Measurements from ENCODE around the gene NOS1AP.

The NOS1AP gene

DNA sequence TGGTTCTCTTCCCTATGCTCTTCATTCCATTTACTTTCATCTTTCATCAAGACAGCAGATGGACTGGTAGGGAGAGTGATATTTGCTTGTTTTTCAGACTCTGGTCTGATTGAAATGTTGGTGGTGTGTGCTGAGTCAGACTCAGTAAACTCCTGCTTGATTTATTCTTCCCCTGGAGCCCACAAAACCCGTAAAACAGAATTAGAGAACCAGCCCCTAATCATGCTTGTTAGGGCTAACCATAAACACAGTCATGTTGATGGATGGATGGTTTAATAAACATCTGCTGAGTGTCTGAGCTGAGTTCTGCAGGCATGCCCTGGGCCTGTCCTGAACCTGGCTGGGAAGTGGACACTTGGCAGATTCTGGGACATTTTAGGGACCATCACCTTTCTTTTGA is 24.8 kb downstream of the NOS1AP start:
- DNase-seq (ENCODE audit: insufficient read length, low spot score) (no peak), FAIRE-seq (no peak)
- TF ChIP-seq POLR2AphosphoS5 (IDR thresholded peaks at IDR 0.05; ENCODE audit: low read depth, low read length) (no peak), SPI1 (IDR thresholded peaks at IDR 0.05; ENCODE audit: low read depth, low read length) (no peak), POLR2A (IDR thresholded peaks at IDR 0.05; ENCODE audit: low read depth, low read length) (no peak), POU2F2 (IDR thresholded peaks at IDR 0.05; ENCODE audit: low read depth, low read length) (no peak)

DNA sequence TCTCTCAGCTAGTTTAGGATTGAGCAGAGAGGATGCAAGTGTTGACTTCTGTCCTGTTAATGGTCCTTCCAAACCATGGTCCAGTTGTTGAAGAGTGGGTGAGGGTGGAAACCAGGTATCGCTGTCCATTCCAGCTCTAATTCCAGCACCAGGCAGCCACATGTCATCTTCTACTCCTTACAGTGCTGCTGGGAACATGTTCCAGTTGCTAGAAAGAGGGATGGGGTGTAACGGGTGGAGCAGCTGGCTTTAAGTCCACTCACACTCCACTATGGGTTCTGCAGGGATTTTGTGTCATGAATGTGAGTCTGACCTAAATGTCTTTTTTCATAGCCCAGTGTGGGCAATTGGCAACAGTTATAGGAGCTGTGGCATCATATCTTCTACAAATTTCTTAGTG is 25.2 kb downstream of the NOS1AP start:
- TF ChIP-seq PAX5 (IDR thresholded peaks at IDR 0.05; ENCODE audit: insufficient read depth, low read length, severe bottlenecking): no peak
- FAIRE-seq (no peak), DNase-seq (ENCODE audit: insufficient read length, low spot score) (no peak)

DNA sequence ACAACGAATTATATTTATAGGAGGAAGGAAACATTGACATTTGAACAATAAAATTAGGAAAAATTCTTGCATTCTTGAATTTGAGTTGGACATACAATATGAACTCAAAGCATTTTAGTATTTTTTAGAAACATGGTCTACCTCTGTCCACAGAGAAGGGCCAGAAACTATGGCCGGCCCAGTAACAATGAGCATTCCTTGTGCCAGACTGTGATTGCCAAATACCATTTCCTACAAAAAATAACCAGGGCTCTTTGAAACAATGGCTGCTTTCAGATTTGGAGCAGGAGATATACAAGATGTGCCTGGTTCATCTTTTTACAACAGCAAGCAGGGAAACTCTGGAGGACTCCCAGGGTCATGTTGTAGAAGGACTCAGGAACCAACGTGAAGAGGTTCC is 38.4 kb downstream of the NOS1AP start:
- no peak for FAIRE-seq
- TF ChIP-seq PAX5 (IDR thresholded peaks at IDR 0.05; ENCODE audit: insufficient read depth, low read length, severe bottlenecking) (no peak), TAF1 (IDR thresholded peaks at IDR 0.05; ENCODE audit: low read depth, low read length) (no peak), POLR2A (IDR thresholded peaks at IDR 0.05; ENCODE audit: low read depth, low read length) (no peak), POU2F2 (IDR thresholded peaks at IDR 0.05; ENCODE audit: low read depth, low read length) (no peak), SPI1 (IDR thresholded peaks at IDR 0.05; ENCODE audit: low read depth, low read length) (no peak), POLR2AphosphoS5 (IDR thresholded peaks at IDR 0.05; ENCODE audit: low read depth, low read length) (no peak)
- no peak for DNase-seq (ENCODE audit: insufficient read length, low spot score)

DNA sequence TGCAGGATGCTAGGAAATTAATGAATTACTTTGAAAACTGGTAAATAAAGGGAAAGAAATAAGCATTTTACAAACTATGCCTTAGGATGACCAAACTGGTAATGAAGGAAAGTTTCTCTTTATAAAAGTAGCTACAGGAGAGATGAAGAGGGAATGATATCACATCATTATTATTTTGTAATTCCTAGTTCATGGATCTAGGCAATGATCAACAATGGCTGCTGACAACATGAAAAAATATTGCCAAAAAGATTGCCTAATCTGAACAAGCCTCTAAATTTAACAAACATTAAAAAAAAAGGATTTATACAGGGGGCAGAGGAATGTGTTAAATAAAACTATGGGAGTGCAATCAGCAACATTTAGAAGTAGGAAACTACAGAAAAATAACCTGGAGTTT is 38.9 kb downstream of the NOS1AP start:
- TF ChIP-seq POU2F2 (IDR thresholded peaks at IDR 0.05; ENCODE audit: low read depth, low read length): no peak
- no peak for TF ChIP-seq SPI1 (IDR thresholded peaks at IDR 0.05; ENCODE audit: low read depth, low read length)
- no peak for TF ChIP-seq PAX5 (IDR thresholded peaks at IDR 0.05; ENCODE audit: insufficient read depth, low read length, severe bottlenecking)
- TF ChIP-seq POLR2AphosphoS5 (IDR thresholded peaks at IDR 0.05; ENCODE audit: low read depth, low read length): no peak
- no peak for TF ChIP-seq POLR2A (IDR thresholded peaks at IDR 0.05; ENCODE audit: low read depth, low read length)
- no peak for TF ChIP-seq TAF1 (IDR thresholded peaks at IDR 0.05; ENCODE audit: low read depth, low read length)
- no peak for FAIRE-seq
- DNase-seq (ENCODE audit: insufficient read length, low spot score): no peak

DNA sequence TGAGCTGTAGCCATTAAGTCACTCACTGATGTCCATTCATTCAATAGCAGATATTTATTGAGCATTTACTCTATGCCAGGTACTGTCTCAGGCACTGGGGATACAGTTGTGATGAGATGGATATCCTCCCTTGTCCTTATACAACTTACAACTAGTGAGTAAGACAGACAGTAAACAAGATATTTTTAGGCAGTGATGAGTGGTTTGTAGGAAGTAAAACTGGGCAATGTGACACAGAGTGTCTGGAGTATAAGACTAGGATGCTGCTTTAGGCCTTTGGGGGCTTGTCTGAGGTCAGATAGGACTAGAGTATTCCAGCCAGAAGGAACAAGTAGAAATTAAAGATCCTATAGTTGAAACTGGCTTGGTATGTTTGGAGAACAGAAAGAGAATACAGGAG is 41.4 kb downstream of the NOS1AP start:
- DNase-seq (ENCODE audit: insufficient read length, low spot score) (no peak), FAIRE-seq (no peak)
- TF ChIP-seq POLR2AphosphoS5 (IDR thresholded peaks at IDR 0.05; ENCODE audit: low read depth, low read length) (no peak), SPI1 (IDR thresholded peaks at IDR 0.05; ENCODE audit: low read depth, low read length) (no peak), PAX5 (IDR thresholded peaks at IDR 0.05; ENCODE audit: insufficient read depth, low read length, severe bottlenecking) (no peak), POLR2A (IDR thresholded peaks at IDR 0.05; ENCODE audit: low read depth, low read length) (no peak), POU2F2 (IDR thresholded peaks at IDR 0.05; ENCODE audit: low read depth, low read length) (no peak), TAF1 (IDR thresholded peaks at IDR 0.05; ENCODE audit: low read depth, low read length) (no peak)

DNA sequence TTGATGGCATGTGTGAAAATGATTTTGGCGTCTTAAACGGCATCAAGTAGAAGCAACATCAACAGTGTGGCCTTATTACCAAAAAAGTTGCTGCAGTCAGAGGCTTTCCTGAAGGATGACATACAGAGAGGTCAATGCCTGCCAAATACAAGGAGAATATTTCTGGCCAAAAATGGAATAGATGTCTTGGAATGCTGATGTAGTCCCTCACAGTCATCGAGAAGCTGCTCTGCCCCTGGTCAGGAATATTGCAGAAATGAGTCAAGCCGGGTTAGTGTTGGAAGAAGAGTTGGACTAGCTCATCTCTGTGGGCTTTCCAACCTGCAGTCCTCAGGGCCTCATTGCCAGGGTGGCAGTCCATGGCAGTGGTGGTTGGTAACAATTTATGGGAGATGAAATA is 42.1 kb downstream of the NOS1AP start:
- TF ChIP-seq POU2F2 (IDR thresholded peaks at IDR 0.05; ENCODE audit: low read depth, low read length): no peak
- no peak for TF ChIP-seq POLR2A (IDR thresholded peaks at IDR 0.05; ENCODE audit: low read depth, low read length)
- no peak for TF ChIP-seq TAF1 (IDR thresholded peaks at IDR 0.05; ENCODE audit: low read depth, low read length)
- TF ChIP-seq SPI1 (IDR thresholded peaks at IDR 0.05; ENCODE audit: low read depth, low read length): no peak
- TF ChIP-seq PAX5 (IDR thresholded peaks at IDR 0.05; ENCODE audit: insufficient read depth, low read length, severe bottlenecking): no peak
- TF ChIP-seq POLR2AphosphoS5 (IDR thresholded peaks at IDR 0.05; ENCODE audit: low read depth, low read length): no peak
- FAIRE-seq (no peak), DNase-seq (ENCODE audit: insufficient read length, low spot score) (no peak)

DNA sequence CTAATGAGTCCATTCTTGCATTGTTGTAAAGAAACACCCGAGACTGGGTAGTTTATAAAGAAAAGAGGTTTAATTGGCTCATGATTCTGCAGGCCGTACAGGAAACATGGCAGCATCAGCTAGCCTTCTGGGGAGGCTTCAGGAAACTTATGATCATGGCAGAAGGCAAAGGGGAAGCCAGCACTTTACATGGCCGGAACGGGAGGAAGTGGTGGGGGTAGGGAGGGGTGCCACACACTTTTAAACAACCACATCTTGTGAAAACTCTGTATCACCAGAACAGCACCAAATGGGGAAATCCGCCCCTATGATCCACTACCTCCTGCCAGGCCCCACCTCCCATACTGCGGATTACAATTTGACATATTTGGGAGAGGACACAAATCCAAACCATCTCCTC is 43.9 kb downstream of the NOS1AP start:
- no peak for FAIRE-seq

DNA sequence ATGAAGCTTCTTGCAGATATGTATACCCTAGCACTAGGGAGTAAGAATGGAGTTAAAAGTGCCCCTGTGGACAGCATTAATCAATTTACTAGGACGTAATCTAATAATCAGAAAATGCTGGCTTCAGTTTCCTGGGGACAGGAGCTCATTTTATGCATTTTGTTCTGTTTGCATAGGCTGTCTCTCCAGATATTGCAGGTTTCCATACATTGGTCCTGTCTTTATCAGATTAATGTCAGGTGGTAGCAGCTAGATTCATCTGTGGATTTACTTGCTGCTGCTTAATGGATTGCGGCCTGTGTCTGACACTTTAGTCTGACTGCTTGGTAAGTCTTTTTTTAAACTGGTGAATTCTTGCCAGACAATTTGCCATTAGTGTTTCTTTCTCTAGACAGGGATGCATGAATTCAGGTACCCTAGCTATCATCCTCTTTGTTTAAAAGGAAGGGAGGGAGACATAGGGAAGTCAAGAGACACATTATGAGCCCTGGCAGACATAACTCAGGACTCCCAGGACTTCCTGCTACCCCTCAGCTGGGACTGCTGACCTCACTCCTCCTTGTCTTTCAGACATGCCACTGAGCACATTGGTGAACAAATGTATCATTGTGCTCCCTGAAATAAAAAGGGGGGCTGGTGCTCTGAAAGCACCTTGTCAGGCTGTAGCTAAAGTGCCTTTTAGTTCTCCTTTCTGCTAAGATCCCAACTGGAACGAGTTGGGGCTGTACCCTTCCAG is 47.7 kb downstream of the NOS1AP start:
- FAIRE-seq: no peak

More for the DNA sequence above, 43.9 kb downstream of the NOS1AP start:
- DNase-seq (ENCODE audit: insufficient read length, low spot score): no peak
- no peak for TF ChIP-seq POU2F2 (IDR thresholded peaks at IDR 0.05; ENCODE audit: low read depth, low read length)
- TF ChIP-seq POLR2AphosphoS5 (IDR thresholded peaks at IDR 0.05; ENCODE audit: low read depth, low read length): no peak

DNA sequence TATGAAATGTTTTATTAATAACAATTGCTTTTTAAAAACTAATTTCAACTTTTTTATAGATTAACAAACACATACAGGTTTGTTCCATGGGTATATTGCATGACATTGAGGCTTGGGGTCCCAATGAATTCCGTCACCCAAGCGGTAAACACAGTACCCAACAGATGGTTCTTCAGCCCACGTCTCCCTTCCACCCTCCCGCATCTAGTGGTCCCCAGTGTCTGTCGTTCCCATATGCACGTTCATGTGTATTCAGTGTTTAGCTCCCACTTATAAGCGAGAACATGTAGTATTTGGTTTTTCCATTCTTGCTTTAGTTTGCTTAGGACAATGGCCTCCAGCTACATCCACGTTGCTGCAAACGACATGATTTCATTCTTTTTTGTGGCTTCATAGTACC is 48.6 kb downstream of the NOS1AP start:
- FAIRE-seq (no peak), DNase-seq (ENCODE audit: insufficient read length, low spot score) (no peak)
- TF ChIP-seq POLR2A (IDR thresholded peaks at IDR 0.05; ENCODE audit: low read depth, low read length): no peak
- no peak for TF ChIP-seq POLR2AphosphoS5 (IDR thresholded peaks at IDR 0.05; ENCODE audit: low read depth, low read length)
- TF ChIP-seq SPI1 (IDR thresholded peaks at IDR 0.05; ENCODE audit: low read depth, low read length): no peak
- TF ChIP-seq POU2F2 (IDR thresholded peaks at IDR 0.05; ENCODE audit: low read depth, low read length): no peak
- TF ChIP-seq TAF1 (IDR thresholded peaks at IDR 0.05; ENCODE audit: low read depth, low read length): no peak
- no peak for TF ChIP-seq PAX5 (IDR thresholded peaks at IDR 0.05; ENCODE audit: insufficient read depth, low read length, severe bottlenecking)

More for the DNA sequence above, 47.7 kb downstream of the NOS1AP start:
- DNase-seq (ENCODE audit: insufficient read length, low spot score): no peak
- TF ChIP-seq POU2F2 (IDR thresholded peaks at IDR 0.05; ENCODE audit: low read depth, low read length) (no peak), SPI1 (IDR thresholded peaks at IDR 0.05; ENCODE audit: low read depth, low read length) (no peak), POLR2A (IDR thresholded peaks at IDR 0.05; ENCODE audit: low read depth, low read length) (no peak), TAF1 (IDR thresholded peaks at IDR 0.05; ENCODE audit: low read depth, low read length) (no peak)

DNA sequence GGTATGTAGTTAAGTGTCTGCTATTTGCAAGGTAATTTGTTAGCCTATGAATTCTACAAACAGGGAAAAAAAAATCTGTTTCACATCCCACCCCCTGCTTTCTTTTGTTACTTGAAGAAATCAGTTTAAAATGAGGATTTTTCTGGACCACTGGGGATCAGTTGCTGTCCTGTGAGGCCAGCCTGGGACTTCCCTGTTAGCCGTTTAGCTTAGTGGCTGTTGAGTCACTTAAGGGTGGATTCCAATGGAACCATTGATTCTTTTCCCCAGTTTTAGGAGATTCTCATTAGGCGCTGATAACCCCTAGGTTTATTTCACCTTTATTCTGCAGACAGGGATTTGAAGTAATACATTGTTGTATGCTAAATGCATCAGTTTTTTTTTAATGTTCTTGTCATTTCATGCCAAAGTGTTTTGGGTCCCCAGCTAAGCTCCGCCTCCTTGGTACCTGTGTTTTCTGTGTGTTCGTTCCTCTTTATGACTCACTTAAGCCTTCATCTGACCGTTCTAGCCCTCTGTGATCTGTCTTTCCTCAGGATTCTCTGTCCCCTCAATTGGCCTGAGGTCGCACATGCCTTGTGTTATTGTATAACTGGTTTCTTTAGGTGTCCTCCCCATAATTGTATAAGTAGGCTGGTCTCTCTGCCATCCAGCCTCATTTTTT is 59.3 kb downstream of the NOS1AP start:
- FAIRE-seq (no peak), DNase-seq (ENCODE audit: insufficient read length, low spot score) (no peak)
- no peak for TF ChIP-seq POLR2AphosphoS5 (IDR thresholded peaks at IDR 0.05; ENCODE audit: low read depth, low read length)
- no peak for TF ChIP-seq POLR2A (IDR thresholded peaks at IDR 0.05; ENCODE audit: low read depth, low read length)
- TF ChIP-seq PAX5 (IDR thresholded peaks at IDR 0.05; ENCODE audit: insufficient read depth, low read length, severe bottlenecking): no peak
- TF ChIP-seq SPI1 (IDR thresholded peaks at IDR 0.05; ENCODE audit: low read depth, low read length): no peak
